Activated naive CD8-positive, alpha-beta T cell treated with anti-CD3 and anti-CD28 coated beads for 36 hours (primary cell): ENCODE results near the gene CZIB. TPM values are rescaled to one million over a fixed set of nuclear protein-coding genes. Genes with fewer than 3 reads are reported as not detected.

ENCODE experiments used
- total RNA-seq, 2 experiments: library from RNA; stranded (reverse); gene quantifications; one replicate each; pipeline ENCODE4 v1.2.3, GENCODE V29; 2021

CZIB gene
- total RNA-seq, 2 experiments from 2014 or later, result 43.4 to 44.8 TPM

Other genes starting within 250 kb of the CZIB start
- gene PODN, start 158.4 kb downstream of the CZIB start, total RNA-seq, result not detected
- gene SLC1A7, start 78.0 kb downstream of the CZIB start, total RNA-seq, result not detected
- 10 to 100 TPM; 21.6 to 24.6 TPM for gene CPT2, start 23.8 kb downstream of the CZIB start, total RNA-seq
- 100 to 1,000 TPM; 114 to 118 TPM for gene MAGOH, start 17.9 kb upstream of the CZIB start, total RNA-seq
- 10 to 100 TPM; 42.3 to 47.7 TPM for gene LRP8, start 107.4 kb upstream of the CZIB start, total RNA-seq
- gene DMRTB1, start 238.8 kb upstream of the CZIB start, total RNA-seq, result not detected